ENCODE results near the gene SLITRK6.
"Not testable (repeated sequence)": the region's sequence is repeated elsewhere in the genome, so short reads cannot be mapped to it uniquely, and the experiment has no call there.

SLITRK6 gene

DNA sequence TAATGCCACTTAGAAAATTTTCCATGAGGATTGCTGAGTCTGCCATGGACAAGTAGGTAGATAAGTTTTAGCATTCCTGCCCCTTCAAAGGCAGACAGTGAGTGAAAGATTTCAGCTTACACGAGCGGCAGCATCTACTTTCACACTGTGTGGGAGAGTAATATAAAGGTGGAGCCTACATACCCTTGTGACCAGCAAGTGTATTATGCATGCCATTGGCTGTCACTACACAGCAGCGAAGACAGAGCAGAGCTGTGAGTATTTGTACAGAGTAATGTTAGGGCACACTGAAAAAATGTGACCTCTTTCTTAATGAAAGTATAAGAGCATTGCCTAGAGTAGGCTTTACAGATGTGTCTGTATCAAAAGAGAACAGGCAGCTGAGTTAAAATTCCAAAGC lies 14.0 kb downstream of the SLITRK6 start:
- H3K4me3 ChIP-seq (ENCODE audit: low read length), result no peak overlapping the region
- DNase-seq (ENCODE audit: low read depth), result no peak
- TF ChIP-seq, protein P1, sequence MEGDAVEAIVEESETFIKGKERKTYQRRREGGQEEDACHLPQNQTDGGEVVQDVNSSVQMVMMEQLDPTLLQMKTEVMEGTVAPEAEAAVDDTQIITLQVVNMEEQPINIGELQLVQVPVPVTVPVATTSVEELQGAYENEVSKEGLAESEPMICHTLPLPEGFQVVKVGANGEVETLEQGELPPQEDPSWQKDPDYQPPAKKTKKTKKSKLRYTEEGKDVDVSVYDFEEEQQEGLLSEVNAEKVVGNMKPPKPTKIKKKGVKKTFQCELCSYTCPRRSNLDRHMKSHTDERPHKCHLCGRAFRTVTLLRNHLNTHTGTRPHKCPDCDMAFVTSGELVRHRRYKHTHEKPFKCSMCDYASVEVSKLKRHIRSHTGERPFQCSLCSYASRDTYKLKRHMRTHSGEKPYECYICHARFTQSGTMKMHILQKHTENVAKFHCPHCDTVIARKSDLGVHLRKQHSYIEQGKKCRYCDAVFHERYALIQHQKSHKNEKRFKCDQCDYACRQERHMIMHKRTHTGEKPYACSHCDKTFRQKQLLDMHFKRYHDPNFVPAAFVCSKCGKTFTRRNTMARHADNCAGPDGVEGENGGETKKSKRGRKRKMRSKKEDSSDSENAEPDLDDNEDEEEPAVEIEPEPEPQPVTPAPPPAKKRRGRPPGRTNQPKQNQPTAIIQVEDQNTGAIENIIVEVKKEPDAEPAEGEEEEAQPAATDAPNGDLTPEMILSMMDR (IDR thresholded peaks at IDR 0.05; ENCODE audit: insufficient read depth, low read depth, low read length, missing control alignments), result no peak

DNA sequence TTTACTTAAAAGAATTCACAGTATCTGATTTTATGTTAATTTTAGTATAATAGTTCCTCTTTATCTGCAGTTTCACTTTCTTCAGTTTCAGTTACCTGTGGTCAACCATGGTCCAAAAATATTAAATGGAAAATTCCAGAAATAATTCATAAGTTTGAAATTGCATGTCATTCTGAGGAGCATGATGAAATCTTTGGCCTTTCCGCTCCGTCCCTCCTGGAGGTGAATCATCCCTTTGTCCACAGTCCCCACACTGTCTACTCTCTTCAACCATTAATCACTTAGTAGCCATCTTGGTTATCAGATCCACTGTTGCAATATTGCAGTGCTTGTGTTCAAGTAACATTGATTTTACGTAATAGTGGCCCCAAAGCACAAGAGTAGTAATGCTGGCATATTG lies 26.9 kb downstream of the SLITRK6 start:
- no peak overlapping the region for H3K4me3 ChIP-seq (ENCODE audit: low read length)
- DNase-seq (ENCODE audit: low read depth), result peak; percentile 60
- TF ChIP-seq, protein P1 (IDR thresholded peaks at IDR 0.05; ENCODE audit: insufficient read depth, low read depth, low read length, missing control alignments), result no peak

DNA sequence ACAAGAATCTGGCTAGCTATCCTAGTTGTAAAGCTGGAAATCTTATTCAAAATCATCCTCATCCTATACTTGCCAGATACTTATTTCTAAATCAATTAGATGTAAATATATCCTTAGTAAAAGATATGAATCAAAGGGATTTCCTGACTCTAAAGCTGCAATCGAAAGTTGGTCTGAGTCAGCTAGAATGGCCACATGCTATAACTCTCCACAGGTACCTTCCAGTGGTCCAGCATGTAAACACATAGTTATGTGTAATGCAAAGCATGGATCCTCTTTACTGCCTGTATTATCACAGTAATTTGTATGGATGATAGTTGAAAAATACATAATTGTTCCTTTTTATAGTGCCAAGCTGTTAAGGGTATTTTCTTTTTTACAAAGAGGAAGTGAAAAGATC lies 27.4 kb downstream of the SLITRK6 start:
- DNase-seq (ENCODE audit: low read depth), result peak; percentile 25
- H3K4me3 ChIP-seq (ENCODE audit: low read length), result no peak overlapping the region
- TF ChIP-seq, protein P1 (IDR thresholded peaks at IDR 0.05; ENCODE audit: insufficient read depth, low read depth, low read length, missing control alignments), result no peak

DNA sequence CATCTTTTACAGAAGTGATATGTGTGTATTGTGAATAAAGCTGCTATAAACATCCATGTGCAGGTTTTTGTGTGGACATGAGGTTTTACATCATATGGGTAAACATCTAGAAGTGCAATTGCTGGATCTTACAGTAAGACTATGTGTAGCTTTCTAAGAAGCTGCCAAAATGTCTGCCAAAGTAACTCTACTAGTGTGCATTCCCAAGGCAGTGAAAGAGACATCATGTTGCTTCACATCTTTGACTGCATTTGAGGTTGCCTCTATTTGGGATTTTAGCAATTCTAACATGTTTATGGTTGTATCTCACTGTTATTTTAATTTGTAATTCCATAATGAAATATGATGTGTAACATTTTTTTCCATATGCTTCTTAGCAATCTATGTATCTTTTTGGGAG lies 30.3 kb downstream of the SLITRK6 start:
- TF ChIP-seq, protein P1 (IDR thresholded peaks at IDR 0.05; ENCODE audit: insufficient read depth, low read depth, low read length, missing control alignments), result no peak
- no peak overlapping the region for H3K4me3 ChIP-seq (ENCODE audit: low read length)
- DNase-seq (ENCODE audit: low read depth), result no peak

DNA sequence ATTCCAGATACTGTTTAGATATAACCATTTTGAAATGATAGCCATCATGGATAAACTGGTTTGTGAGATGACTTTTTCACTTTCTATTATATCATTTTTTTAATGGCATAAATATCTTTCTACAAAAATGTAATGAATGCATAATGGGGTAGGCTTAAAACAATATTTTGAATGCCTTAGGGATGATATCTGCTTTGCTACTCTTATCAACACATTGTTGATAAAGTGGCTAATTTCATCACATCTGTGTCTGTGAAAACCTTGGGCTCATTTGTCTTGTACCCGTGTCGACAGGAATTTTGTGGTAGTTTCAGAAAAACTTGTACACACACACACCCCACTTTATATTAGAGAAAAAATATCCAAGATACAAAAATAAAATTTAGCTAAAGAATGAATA lies 44.1 kb downstream of the SLITRK6 start:
- no peak overlapping the region for H3K4me3 ChIP-seq (ENCODE audit: low read length)
- no peak for DNase-seq (ENCODE audit: low read depth)
- TF ChIP-seq, protein P1 (IDR thresholded peaks at IDR 0.05; ENCODE audit: insufficient read depth, low read depth, low read length, missing control alignments), result no peak

DNA sequence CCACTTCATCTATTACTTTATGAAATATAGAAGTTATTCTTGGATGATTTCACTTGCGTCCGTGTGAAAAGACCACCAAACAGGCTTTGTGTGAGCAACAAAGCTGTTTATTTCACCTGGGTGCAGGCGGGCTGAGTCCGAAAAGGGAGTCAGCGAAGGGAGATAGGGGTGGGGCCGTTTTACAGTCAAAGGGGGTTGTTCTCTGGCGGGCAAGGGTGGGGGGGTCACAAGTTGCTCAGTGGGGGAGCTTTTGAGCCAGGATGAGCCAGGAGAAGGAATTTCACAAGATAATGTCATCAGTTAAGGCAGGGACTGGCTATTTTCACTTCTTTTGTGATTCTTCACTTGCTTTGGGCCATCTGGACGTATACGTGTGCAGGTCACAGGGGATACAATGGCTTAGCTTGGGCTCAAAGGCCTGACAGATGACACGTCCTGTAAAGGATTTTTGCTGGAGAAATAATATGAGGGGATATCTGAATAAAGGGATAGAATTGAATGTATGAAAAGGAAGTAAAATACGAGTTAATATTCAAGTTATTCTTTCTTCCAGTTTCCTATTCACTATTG lies 55.9 kb downstream of the SLITRK6 start:
- not testable (repeated sequence) for DNase-seq (ENCODE audit: low read depth); H3K4me3 ChIP-seq (ENCODE audit: low read length)
